B cell (primary cell): ENCODE data around the gene CTPS1.

ENCODE experiments used
- EZH2 ChIP-seq: IDR thresholded peaks from 2 replicates; pipeline ENCODE4 v1.6.1; 2012; ENCODE audit warnings: borderline replicate concordance, low read depth, mild to moderate bottlenecking, moderate library complexity, low read length; ENCODE audit not compliant: insufficient read depth, poor library complexity, severe bottlenecking
- TF ChIP-seq, protein P1 (sequence below): fragments of 200-600 bp; IDR thresholded peaks from one replicate; pipeline ENCODE4 v1.8.0; 2022; ENCODE audit warnings: antibody characterized with exemption, mild to moderate bottlenecking

DNA sequence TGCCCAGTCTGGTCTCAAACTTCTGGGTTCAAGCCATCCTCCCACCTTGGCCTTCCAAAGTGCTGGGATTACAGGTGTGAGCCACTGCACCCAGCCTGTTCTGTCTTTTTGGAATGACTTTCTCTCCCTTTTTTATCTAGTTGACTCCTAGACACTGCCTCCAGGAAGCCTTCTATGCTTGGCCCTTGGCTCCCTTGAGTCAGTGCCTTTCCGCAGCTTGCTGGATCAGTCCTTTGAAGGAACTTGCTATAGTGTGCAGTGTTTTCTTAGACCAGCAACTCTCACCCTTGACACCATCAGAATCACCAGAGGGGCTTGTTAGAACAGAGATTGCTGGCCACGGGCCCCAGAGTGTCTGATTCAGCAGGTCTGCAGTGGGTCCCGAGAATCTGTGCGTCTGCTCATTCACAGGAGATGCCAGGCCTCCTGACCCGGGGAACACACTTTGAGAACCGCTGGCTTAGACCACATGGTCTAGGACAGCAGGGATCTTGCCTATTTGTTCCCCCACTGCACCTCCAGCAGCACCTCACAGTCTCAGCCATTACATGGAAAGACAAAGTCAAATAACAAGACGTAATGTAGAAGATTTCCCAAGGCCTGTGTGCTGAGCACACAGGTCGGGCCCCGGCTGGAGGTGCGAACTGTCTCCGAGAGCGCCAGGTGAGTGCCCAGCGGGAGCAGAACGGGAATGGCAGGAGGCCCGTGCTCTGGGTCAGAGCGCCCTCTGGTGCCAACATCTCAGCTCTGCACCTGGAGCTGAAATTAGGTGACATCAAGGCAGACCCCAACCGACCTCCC, 27.4 kb upstream of the CTPS1 start:
- TF ChIP-seq, protein P1, sequence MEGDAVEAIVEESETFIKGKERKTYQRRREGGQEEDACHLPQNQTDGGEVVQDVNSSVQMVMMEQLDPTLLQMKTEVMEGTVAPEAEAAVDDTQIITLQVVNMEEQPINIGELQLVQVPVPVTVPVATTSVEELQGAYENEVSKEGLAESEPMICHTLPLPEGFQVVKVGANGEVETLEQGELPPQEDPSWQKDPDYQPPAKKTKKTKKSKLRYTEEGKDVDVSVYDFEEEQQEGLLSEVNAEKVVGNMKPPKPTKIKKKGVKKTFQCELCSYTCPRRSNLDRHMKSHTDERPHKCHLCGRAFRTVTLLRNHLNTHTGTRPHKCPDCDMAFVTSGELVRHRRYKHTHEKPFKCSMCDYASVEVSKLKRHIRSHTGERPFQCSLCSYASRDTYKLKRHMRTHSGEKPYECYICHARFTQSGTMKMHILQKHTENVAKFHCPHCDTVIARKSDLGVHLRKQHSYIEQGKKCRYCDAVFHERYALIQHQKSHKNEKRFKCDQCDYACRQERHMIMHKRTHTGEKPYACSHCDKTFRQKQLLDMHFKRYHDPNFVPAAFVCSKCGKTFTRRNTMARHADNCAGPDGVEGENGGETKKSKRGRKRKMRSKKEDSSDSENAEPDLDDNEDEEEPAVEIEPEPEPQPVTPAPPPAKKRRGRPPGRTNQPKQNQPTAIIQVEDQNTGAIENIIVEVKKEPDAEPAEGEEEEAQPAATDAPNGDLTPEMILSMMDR, result peak; percentile 85
- no peak for TF ChIP-seq EZH2
